ENCODE measurements around the gene GEN1.

The GEN1 gene

DNA sequence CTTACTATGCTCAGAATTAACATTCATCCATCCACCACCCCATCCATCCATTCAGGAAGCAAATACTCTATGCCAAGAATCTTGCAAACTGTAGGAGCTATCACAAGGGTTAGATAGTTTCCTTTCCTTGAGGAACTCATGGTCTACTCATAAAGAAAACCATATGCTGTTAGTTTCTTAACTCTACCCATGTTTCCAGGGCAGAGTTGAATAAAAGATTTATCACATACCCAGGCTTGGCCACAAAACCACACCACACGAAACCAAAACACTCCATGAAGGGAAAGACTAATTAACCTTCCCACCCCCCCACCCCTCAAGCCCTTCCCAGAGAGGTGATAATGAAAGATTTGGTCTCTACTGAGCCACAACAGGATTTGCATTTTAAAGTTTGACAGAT, 38.6 kb downstream of the GEN1 start:
- no peak overlapping the region for H3K4me3 ChIP-seq (ENCODE audit: control insufficient read depth, low read depth, low read length)
- TF ChIP-seq, protein P1, sequence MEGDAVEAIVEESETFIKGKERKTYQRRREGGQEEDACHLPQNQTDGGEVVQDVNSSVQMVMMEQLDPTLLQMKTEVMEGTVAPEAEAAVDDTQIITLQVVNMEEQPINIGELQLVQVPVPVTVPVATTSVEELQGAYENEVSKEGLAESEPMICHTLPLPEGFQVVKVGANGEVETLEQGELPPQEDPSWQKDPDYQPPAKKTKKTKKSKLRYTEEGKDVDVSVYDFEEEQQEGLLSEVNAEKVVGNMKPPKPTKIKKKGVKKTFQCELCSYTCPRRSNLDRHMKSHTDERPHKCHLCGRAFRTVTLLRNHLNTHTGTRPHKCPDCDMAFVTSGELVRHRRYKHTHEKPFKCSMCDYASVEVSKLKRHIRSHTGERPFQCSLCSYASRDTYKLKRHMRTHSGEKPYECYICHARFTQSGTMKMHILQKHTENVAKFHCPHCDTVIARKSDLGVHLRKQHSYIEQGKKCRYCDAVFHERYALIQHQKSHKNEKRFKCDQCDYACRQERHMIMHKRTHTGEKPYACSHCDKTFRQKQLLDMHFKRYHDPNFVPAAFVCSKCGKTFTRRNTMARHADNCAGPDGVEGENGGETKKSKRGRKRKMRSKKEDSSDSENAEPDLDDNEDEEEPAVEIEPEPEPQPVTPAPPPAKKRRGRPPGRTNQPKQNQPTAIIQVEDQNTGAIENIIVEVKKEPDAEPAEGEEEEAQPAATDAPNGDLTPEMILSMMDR (conservative IDR thresholded peaks at IDR 0.05; ENCODE audit: control insufficient read depth, insufficient read depth, low read depth, low read length) = no peak
- DNase-seq (ENCODE audit: low read depth) = peak; percentile 45

DNA sequence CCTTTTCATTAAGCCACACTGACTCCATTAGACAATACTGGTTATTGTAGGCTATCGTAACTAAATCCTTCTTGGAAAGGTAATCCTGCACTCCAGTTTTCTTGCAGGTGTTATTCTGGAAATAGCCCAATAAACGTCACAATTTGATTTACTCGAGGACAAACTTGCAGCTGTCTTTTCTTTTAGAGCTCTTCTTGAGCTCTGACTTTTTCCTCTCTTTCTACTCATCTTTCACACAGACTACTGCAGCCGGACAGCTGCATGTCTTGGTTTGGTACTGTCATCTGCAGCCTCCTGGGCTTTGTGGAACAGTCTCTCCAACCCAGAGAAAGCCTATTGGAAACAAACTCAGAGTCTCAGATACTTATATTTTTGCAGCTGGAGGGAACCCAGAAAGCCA, 39.4 kb downstream of the GEN1 start:
- no peak for DNase-seq (ENCODE audit: low read depth)
- TF ChIP-seq, protein P1 (conservative IDR thresholded peaks at IDR 0.05; ENCODE audit: control insufficient read depth, insufficient read depth, low read depth, low read length) = no peak
- no peak overlapping the region for H3K4me3 ChIP-seq (ENCODE audit: control insufficient read depth, low read depth, low read length)

DNA sequence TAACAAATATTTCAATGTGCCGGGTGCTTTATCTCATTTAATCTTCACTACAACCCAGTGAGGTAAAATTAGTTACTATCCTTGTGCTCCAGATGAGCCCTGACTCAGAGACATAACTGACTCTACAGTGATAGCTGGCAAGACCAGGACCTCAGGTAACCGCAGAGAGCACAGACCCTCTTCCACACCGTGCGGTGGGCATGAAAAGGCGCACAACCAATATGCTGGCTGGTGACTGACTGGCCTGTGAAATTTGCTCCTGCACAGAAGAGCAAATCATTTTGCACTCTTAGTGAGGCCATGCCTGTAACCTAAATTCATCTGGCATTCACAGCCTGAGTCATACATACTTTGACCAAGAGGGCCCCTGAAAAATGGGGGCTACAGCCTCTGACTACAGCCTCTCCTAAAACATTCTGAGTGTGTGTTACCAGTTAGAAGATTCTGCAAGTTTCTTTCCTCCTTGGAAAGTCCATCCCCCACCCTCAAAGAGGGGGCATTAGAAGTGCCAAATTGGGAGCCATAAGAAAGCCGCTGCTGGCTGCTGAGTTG, 39.9 kb downstream of the GEN1 start:
- TF ChIP-seq, protein P1 (conservative IDR thresholded peaks at IDR 0.05; ENCODE audit: control insufficient read depth, insufficient read depth, low read depth, low read length) = no peak
- H3K4me3 ChIP-seq (ENCODE audit: control insufficient read depth, low read depth, low read length) = no peak overlapping the region
- peak; percentile 13 for DNase-seq (ENCODE audit: low read depth)

DNA sequence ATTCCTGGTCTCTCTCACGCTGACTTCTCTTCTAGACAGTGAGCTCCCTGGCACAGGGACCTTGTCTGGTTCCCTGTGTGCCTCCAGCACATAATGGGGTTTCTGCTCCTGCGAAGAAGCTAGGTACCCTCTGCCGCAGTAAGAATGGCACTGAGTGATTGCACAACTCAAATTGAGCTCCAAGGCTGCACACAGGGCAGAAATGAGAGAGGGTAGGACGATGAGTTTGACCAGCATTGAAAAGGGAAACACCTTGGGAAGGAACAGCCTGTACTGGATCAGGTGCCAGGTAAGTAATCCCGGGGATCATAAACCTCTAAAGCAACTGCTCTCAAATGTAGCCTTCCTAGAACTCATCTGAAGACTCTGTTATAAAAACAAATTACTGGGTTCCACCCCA, 41.4 kb downstream of the GEN1 start:
- no peak for DNase-seq (ENCODE audit: low read depth)
- TF ChIP-seq, protein P1 (conservative IDR thresholded peaks at IDR 0.05; ENCODE audit: control insufficient read depth, insufficient read depth, low read depth, low read length) = no peak
- H3K4me3 ChIP-seq (ENCODE audit: control insufficient read depth, low read depth, low read length) = no peak overlapping the region

DNA sequence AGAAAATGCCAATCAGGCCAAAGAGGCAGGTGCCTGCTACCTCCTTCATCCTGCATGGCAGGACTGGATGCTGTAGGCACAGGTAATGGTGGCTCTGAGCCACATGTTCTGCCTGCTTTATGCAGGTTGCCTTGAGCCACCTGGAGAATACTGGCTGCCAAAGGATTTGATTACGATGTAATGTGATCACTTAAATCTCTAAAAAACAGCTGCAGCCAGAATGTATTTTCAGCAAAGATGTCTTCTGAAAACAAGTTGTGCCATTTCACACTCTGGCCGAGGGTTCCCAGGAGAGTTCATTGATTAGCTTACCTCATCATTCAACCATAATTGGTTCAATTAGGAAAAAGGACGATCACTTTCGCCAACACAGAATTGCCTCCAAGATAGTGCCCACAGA, 44.4 kb downstream of the GEN1 start:
- DNase-seq (ENCODE audit: low read depth) = no peak
- H3K4me3 ChIP-seq (ENCODE audit: control insufficient read depth, low read depth, low read length) = no peak overlapping the region
- TF ChIP-seq, protein P1 (conservative IDR thresholded peaks at IDR 0.05; ENCODE audit: control insufficient read depth, insufficient read depth, low read depth, low read length) = no peak

DNA sequence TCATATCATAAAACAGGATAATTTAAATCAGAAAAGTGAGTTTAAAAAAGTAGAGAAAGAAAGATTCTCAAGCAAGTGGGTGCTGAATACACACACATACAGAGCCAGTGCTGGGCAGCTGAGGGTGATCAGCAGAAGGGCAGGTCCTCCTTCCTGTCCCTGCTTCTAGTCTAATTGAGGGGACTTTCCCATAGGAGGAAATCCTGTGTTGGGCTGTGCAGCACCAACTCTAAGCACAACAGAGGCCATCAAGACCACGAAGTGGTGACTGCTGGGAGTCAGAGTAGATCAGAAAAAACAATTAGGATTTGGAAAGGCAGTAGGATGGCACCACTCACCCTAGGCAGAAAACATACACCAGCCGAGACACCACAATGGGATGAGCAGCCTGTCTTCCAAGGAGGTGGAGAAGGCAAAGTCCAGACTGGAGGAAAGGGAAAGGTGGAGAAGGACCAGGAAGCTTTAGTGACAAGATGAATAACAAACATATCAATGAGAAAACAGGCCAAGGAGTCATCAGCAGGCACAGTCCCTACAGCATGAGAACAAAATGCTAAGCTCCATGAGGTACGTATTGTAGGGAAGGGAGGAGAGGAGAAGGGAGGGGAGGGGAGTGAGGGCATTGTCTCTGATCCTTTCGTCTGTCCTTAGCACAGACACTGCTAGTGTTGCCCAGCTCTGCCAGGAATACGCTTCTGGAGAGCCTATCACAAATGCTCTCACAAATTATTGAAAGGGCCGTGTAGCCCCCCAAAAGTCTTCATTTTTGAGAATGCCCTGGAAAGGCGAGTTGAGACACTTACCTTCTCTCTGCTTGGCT, 45.6 kb downstream of the GEN1 start:
- TF ChIP-seq, protein P1 (conservative IDR thresholded peaks at IDR 0.05; ENCODE audit: control insufficient read depth, insufficient read depth, low read depth, low read length) = no peak
- no peak overlapping the region for H3K4me3 ChIP-seq (ENCODE audit: control insufficient read depth, low read depth, low read length)
- no peak for DNase-seq (ENCODE audit: low read depth)

Measured in fibroblast of mammary gland (primary cell).